GM10266 (cell line): ENCODE results near the gene GIMAP7.

Experiments used
- DNase-seq: peaks from one replicate; pipeline ENCODE4 v3.0.0; 2012; ENCODE audit errors: extremely low spot score
- TF ChIP-seq, protein P1 (sequence below): IDR thresholded peaks from 2 replicates; pipeline ENCODE4 v1.5.1; 2012; ENCODE audit warnings: mild to moderate bottlenecking, low read depth; ENCODE audit not compliant: control insufficient read depth, insufficient read depth; ENCODE audit errors: missing control alignments

GIMAP7 gene

DNA sequence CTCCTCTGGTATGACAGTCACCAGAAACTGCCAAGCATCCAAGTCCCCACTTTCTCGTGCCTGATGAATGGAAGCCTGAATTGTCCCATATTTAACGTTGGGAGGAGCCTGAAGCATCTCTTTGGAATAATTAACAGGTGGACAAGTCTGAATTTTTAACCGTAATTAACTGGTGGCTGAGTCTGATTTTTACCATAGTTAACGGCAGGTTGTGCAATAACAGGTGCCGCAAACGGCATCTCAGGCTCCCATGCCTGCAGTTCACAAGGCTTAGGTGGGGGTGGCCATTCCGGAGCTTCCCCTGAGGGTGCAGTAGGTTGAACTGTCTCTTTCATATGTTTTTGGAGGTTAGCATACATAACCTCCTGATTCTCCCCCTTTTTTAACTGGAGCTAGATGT, 50.6 kb downstream of the GIMAP7 start:
- no peak for DNase-seq
- TF ChIP-seq, protein P1, sequence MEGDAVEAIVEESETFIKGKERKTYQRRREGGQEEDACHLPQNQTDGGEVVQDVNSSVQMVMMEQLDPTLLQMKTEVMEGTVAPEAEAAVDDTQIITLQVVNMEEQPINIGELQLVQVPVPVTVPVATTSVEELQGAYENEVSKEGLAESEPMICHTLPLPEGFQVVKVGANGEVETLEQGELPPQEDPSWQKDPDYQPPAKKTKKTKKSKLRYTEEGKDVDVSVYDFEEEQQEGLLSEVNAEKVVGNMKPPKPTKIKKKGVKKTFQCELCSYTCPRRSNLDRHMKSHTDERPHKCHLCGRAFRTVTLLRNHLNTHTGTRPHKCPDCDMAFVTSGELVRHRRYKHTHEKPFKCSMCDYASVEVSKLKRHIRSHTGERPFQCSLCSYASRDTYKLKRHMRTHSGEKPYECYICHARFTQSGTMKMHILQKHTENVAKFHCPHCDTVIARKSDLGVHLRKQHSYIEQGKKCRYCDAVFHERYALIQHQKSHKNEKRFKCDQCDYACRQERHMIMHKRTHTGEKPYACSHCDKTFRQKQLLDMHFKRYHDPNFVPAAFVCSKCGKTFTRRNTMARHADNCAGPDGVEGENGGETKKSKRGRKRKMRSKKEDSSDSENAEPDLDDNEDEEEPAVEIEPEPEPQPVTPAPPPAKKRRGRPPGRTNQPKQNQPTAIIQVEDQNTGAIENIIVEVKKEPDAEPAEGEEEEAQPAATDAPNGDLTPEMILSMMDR, result no peak

- TF ChIP-seq, protein P1, result no peak
- no peak for DNase-seq
These were observed 51.5 kb downstream of the GIMAP7 start for GRCh38 chr7:150566123-150566522.

DNA sequence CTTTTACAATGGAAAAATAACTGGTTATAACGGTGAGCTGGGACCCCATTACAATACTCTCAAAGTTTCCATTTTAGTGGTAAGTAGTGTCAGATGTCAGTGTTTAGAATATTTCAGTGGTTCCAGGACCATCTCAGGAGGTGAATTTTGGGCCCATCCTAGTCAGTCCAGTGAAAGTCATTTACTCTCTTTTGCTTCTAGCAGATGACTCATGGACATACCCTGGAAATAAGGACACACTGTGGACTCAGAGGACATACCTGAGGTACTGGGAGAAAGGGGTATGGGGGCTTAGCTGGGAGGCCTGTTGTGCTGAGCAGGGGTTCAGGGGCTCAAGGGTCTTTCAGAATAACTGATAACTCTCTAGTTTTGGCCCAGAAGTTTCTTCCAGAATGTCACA, 51.9 kb downstream of the GIMAP7 start:
- TF ChIP-seq, protein P1, result no peak
- DNase-seq, result no peak

- TF ChIP-seq, protein P1, result no peak
- no peak for DNase-seq
These were observed 52.5 kb downstream of the GIMAP7 start, which contains the start of gene GIMAP4 for GRCh38 chr7:150567169-150567568. Gene GIMAP4 (plus strand): TSS chr7:150567390. CDS start chr7:150569902, 2,512 bp downstream.

GRCh38 chr7:150567871-150568301, 53.2 kb downstream of the GIMAP7 start:
- no peak for DNase-seq
- TF ChIP-seq, protein P1, result no peak

DNA sequence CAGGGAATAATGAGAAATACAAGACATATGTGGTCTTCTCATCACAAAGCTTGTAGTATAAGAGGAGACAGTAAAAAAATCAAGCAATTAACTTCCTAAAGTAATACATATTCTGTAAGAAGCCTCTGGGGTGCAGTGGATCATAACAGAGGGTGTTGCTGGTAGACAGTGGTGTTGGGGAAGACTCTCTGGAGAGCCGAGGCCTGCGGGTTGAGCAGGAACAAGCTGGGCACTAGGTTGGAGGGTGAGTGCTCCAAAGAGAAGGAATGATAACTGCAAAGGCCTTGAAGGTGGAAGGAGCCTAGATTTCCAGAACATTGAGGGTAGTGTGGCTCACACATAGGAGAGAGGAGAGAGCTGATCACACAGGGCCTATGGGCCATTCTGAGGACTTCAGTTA, 54.0 kb downstream of the GIMAP7 start:
- DNase-seq, result no peak
- TF ChIP-seq, protein P1, result no peak

DNA sequence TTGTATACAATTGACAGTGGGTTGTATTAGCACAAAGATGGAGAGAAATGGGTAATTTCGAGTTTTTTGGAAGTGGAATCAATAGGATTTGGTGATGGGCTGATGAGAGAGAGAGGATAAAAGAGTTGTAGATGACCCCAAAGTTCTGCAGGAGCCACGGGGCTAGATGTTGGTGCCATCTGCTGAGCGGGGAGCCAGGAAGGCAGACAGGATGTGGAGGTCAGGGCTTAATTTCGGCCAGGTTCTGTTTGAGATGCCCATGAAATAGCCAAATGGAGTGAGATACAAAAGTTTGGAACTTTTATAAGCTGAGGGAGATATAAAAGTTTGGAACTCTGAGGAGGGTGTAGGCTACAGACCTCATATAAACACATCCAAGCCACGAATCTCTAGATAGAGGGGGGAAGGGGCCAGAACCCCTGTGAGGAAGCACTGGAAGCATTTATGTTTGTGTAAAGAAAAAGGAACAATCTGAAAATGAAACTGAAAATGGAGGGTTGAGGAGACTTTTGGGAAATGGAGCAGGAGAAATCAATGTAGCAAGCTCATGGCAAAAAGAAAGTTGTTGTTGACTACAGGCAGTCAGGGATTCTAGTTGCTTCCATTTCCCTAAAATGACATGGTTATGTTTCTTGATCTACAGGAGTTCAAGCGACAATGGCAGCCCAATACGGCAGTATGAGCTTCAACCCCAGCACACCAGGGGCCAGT, 54.7 kb downstream of the GIMAP7 start:
- DNase-seq, result no peak
- TF ChIP-seq, protein P1, result no peak
